GM23248 (cell line): ENCODE results near the gene MAGI1.

Experiments used
- EZH2 ChIP-seq: fragments of 200-600 bp; sonication (generic); IDR thresholded peaks from 2 replicates; pipeline ENCODE4 v1.6.1; 2018; ENCODE audit warnings: antibody characterized with exemption, mild to moderate bottlenecking; ENCODE audit not compliant: insufficient read depth, poor library complexity, severe bottlenecking
- EZH2phosphoT487 ChIP-seq: fragments of 200-600 bp; sonication (generic); IDR thresholded peaks from 2 replicates; pipeline ENCODE4 v1.6.1; 2018; ENCODE audit warnings: antibody characterized with exemption, moderate library complexity, mild to moderate bottlenecking, low read depth; ENCODE audit not compliant: insufficient read depth

- TF ChIP-seq EZH2 (no peak), EZH2phosphoT487 (no peak)
Measured at GRCh38 chr3:66041116-66041515, 2.4 kb upstream of the MAGI1 start.
